WI38 (cell line): ENCODE data around the gene ACTR1A.

Experiments used
- H3K4me3 ChIP-seq: 2 replicates; pipeline ENCODE4 v1.5.1; 2011; ENCODE audit warnings: low read depth, mild to moderate bottlenecking, control low read depth, low read length
- TF ChIP-seq, protein P1 (sequence below): IDR thresholded peaks from 2 replicates; pipeline ENCODE4 v1.5.1; 2012; ENCODE audit warnings: low read depth, mild to moderate bottlenecking, control low read depth, low read length

The ACTR1A gene

DNA sequence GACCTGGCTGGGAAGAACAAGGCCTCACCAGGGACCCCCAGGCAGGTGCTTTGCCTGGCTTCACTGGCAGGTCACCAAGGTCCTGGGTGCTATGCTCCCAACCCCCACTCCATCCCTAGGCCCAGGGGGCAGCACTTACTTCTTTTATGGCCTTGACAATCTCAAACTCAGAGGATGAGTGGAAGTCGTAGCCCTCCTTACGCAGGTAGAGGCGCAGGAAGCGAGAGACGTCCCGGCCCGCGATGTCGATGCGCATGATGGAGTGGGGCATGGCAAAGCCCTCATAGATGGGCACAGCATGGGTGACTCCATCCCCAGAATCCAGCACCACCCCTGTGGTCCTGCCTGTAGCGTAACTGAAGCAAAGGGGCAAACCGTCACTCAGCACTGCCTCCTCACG is 18.5 kb downstream of the ACTR1A start:
- TF ChIP-seq, protein P1, sequence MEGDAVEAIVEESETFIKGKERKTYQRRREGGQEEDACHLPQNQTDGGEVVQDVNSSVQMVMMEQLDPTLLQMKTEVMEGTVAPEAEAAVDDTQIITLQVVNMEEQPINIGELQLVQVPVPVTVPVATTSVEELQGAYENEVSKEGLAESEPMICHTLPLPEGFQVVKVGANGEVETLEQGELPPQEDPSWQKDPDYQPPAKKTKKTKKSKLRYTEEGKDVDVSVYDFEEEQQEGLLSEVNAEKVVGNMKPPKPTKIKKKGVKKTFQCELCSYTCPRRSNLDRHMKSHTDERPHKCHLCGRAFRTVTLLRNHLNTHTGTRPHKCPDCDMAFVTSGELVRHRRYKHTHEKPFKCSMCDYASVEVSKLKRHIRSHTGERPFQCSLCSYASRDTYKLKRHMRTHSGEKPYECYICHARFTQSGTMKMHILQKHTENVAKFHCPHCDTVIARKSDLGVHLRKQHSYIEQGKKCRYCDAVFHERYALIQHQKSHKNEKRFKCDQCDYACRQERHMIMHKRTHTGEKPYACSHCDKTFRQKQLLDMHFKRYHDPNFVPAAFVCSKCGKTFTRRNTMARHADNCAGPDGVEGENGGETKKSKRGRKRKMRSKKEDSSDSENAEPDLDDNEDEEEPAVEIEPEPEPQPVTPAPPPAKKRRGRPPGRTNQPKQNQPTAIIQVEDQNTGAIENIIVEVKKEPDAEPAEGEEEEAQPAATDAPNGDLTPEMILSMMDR: no peak
- no peak overlapping the region for H3K4me3 ChIP-seq

DNA sequence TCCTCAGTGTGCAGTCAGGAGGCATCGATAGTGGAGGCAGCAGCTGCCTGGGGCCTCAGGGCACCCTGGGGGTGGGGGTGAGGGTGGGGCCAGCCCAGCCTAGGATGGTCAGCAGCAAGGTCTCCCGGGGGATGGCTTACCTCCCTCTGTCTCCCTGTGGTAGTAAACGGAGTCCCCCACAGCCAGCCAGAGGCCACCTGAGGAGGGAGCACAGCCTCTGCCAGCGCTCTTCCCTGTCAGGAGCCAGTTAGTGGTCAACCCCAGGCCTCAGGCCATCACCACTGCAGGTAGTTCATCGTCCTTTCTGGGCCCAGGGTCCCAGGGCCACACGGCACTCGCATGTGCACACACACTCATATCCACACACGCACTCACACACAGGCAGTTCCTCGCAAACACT is 22.1 kb downstream of the ACTR1A start:
- TF ChIP-seq, protein P1: no peak
- H3K4me3 ChIP-seq: no peak overlapping the region

DNA sequence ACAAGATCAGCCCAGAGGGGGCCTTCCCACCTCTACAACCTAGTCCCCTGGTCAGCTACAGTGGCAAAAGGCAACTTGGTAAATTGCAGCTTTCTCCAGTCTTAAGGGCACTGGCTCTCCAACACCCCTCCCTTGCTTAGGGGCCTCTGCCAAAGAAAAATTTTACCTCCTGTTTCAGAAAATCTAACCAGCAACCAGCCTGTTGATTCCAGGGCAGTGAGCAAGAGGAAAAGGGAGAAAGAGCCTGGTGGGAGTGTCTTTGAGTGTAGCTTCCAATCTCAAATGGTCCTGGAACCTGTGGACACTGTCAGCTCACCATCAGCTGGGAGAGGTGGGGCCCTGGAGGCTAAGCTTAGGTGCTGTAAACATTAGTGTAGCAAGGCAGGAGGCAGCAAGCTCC is 22.9 kb downstream of the ACTR1A start:
- TF ChIP-seq, protein P1: no peak
- H3K4me3 ChIP-seq: no peak overlapping the region

DNA sequence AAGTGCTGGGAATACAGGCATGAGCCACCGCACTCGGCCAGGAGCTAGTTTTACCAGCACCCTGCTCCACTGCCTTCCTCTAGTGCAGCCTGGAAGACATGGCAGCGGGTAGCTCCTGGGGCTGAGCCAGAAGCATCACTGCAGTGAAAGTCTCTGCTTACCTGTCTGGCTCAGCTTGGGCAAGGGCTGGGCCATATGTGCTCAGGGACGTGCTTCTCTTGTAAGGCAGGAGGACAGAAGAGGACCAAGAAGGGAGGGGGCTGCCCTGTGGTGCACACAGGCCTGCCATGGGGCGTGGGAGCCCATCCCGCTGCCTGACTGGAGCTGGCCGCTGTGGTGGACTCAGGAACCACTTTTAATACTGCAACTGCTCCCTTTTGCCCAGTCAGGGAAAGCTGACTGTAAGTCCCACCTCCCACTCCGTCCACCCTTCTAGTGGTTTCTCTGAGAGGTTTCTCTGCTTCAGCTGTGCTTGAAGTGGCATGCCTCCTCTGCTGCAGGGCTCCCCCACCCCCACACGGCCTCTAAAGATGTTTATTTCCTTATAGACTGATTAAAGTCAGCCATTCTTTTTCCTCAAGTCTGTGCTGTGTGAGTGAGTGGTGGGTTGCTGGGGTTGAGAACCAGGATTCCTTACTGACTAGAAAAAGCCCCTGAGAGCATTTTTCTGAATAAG is 25.9 kb downstream of the ACTR1A start:
- no peak overlapping the region for H3K4me3 ChIP-seq
- TF ChIP-seq, protein P1: no peak

DNA sequence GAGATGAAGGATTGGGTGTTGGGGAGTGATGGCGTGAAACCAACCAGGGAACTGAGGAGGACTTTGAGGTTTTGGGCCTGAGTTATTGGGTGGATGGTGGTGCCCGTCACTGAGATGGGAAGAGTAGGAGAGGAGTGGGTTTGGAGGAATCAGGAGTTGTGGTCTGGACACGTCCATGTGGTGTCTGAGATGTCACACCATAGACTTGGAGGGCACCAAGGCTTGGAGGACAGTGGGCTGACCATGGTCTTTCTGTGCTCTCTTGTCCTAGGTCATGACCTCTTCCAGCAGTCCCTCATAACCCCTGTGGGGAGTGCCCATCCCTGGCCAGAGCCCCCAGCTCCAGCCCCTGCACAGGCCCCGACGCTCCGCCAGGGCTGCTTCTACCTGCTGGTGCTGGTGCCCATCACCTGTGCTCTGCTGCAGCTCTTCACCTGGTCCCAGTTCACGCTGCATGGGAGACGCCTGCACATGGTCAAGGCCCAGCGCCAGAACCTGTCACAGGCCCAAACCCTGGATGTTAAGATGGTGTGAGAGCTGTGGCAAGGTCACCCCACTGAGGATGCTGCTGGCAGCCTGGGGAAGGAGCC is 27.0 kb downstream of the ACTR1A start:
- H3K4me3 ChIP-seq: no peak overlapping the region
- TF ChIP-seq, protein P1: no peak

DNA sequence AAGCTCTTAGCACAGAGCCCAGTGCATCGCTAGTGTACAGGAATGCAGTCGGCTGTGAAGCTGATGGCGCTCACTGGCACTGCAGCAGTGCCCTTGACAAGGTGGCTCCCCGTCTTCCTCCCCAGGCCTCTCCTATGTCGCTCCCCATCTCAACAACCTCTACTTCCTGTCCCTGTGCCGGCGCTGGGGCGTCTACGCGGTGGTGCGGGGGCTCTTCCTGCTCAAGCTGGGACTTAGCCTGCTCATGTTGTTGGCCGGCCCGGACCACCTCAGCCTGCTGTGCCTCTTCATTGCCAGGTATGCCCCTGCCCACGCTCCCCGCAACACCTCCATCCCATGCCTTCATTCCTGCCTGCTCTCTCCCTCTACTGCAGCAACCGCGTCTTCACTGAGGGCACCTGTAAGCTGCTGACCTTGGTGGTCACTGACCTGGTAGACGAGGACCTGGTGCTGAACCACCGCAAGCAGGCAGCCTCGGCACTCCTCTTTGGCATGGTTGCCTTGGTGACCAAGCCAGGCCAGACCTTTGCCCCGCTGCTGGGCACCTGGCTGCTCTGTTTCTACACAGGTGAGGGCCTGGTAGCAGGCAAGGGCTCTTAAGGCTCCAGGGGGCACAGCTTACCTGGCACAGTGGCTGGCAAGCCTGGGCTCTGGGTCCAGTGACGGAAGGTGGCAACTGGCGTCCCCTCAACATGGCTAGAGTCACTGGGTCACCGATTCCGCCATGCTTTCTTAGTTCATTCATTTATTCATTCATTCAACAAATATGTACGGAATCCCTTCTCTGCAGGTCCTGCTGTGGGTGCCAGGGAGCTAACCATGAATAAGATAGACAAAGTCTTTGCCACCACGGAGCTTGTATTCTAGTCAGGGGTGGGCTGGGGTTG is 28.8 kb downstream of the ACTR1A start:
- TF ChIP-seq, protein P1: no peak

More for the DNA sequence above, 28.8 kb downstream of the ACTR1A start:
- no peak overlapping the region for H3K4me3 ChIP-seq
